H1 (cell line): ENCODE measurements around the gene UROC1.

Experiments
- EGR1 ChIP-seq: IDR thresholded peaks from 2 replicates; pipeline ENCODE4 v1.6.1; 2011; ENCODE audit warnings: low read depth, low read length, borderline replicate concordance
- EP300 ChIP-seq, 2 experiments: IDR thresholded peaks; 1 replicate in 1 of 2; 2 replicates in 1 of 2; pipeline ENCODE4 v1.6.1; 2011 to 2012; ENCODE audit warnings: low read depth in 2 of 2, low read length in 2 of 2, mild to moderate bottlenecking in 2 of 2, borderline replicate concordance in 1 of 2, inconsistent platforms in 1 of 2, moderate library complexity in 1 of 2
- JUND ChIP-seq: IDR thresholded peaks from 2 replicates; pipeline ENCODE4 v1.6.1; 2011; ENCODE audit warnings: mild to moderate bottlenecking, improper control_type of control experiment, low read length
- KDM1A ChIP-seq: fragments of 200-600, 300-600 bp; sonication (generic); IDR thresholded peaks from 2 replicates; pipeline ENCODE4 v1.7.1; 2016; ENCODE audit warnings: mild to moderate bottlenecking, low read length, borderline replicate concordance
- NANOG ChIP-seq: IDR thresholded peaks from 2 replicates; pipeline ENCODE4 v1.6.1; 2011; ENCODE audit warnings: low read length, low read depth, mild to moderate bottlenecking, inconsistent platforms; ENCODE audit not compliant: insufficient read depth, poor library complexity, severe bottlenecking
- RAD21 ChIP-seq, 2 experiments: IDR thresholded peaks in 1 of 2; conservative IDR thresholded peaks in 1 of 2; 2 replicates each; pipeline ENCODE4 v1.6.1; 2011; ENCODE audit warnings: low read depth in 2 of 2, low read length in 2 of 2, improper control_type of control experiment in 1 of 2, inconsistent platforms in 1 of 2, mild to moderate bottlenecking in 1 of 2, moderate library complexity in 1 of 2
- RBBP5 ChIP-seq: IDR thresholded peaks from 2 replicates; pipeline ENCODE4 v1.7.1; 2012; ENCODE audit warnings: low read depth, mild to moderate bottlenecking, inconsistent platforms, low read length, moderate library complexity, borderline replicate concordance
- RXRA ChIP-seq: IDR thresholded peaks from 2 replicates; pipeline ENCODE4 v1.6.1; 2011; ENCODE audit warnings: low read depth, mild to moderate bottlenecking, low read length, moderate library complexity; ENCODE audit not compliant: insufficient read depth
- TCF12 ChIP-seq: IDR thresholded peaks from 2 replicates; pipeline ENCODE4 v1.6.1; 2011; ENCODE audit warnings: low read depth, mild to moderate bottlenecking, low read length
- TF ChIP-seq, protein P1 (sequence below), 3 experiments: IDR thresholded peaks; 1 replicate in 2 of 3; 2 replicates in 1 of 3; pipeline versions ENCODE4 v1.5.1 to v1.6.1; 2011; ENCODE audit warnings: low read length in 3 of 3, mild to moderate bottlenecking in 3 of 3, inconsistent platforms in 2 of 3, low read depth in 1 of 3, moderate library complexity in 1 of 3; ENCODE audit not compliant: insufficient read depth in 1 of 3; ENCODE audit errors: control extremely low read depth in 1 of 3
- TF ChIP-seq, protein P2 (sequence below): IDR thresholded peaks from 2 replicates; pipeline ENCODE4 v1.6.1; 2011; ENCODE audit warnings: low read length, improper control_type of control experiment

DNA sequence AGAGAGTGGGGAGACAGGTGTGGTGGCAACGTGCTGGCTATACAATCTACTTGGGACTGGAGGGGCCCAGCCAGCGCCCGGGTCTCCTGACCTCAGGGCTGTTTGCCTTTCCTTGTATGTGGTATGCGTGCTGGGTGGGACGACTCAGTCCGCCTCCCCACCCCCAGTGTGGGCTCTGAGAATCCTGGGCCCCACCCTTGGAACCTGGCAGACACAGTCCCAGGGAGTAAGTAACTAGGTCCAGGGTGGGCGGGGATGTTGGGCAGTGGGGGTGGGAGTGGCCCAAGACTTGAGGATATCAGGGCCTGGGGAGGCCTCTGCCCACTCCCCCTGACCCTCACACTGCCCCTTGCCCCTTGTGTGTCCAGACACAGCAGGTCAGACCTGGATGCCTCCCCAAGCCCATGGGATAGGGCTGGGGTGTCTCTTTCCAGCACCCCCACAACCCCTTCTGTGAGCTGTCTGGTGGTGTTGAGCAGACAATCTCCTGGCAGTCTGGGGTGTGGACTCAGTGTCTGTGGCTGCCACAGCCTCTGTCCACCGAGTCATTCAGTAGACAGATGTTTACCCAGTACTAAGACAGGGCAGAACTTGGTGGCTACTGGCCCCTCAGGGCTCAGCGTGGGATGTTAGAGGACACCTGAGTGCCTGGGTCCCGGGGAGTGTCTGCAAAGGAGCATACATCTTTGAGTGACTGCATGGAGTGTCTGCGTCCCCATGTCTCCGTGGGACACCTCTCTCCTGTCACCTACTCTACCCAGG is 7.7 kb upstream of the UROC1 start:
- no peak for TF ChIP-seq KDM1A
- TF ChIP-seq, protein P1, sequence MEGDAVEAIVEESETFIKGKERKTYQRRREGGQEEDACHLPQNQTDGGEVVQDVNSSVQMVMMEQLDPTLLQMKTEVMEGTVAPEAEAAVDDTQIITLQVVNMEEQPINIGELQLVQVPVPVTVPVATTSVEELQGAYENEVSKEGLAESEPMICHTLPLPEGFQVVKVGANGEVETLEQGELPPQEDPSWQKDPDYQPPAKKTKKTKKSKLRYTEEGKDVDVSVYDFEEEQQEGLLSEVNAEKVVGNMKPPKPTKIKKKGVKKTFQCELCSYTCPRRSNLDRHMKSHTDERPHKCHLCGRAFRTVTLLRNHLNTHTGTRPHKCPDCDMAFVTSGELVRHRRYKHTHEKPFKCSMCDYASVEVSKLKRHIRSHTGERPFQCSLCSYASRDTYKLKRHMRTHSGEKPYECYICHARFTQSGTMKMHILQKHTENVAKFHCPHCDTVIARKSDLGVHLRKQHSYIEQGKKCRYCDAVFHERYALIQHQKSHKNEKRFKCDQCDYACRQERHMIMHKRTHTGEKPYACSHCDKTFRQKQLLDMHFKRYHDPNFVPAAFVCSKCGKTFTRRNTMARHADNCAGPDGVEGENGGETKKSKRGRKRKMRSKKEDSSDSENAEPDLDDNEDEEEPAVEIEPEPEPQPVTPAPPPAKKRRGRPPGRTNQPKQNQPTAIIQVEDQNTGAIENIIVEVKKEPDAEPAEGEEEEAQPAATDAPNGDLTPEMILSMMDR (IDR thresholded peaks at IDR 0.05; ENCODE audit: control extremely low read depth in 1 of 3, insufficient read depth in 1 of 3, low read depth in 1 of 3, low read length in 3 of 3): no peak
- no peak for TF ChIP-seq RXRA
- no peak for TF ChIP-seq EP300 (IDR thresholded peaks at IDR 0.05; ENCODE audit: borderline replicate concordance in 1 of 2, low read depth in 2 of 2, low read length in 2 of 2)
- TF ChIP-seq TCF12: no peak
- TF ChIP-seq EGR1: no peak
- TF ChIP-seq RAD21 (IDR thresholded peaks at IDR 0.05 in 1 of 2, conservative IDR thresholded peaks at IDR 0.05 in 1 of 2; ENCODE audit: low read depth in 2 of 2, low read length in 2 of 2): no peak
- TF ChIP-seq, protein P2, sequence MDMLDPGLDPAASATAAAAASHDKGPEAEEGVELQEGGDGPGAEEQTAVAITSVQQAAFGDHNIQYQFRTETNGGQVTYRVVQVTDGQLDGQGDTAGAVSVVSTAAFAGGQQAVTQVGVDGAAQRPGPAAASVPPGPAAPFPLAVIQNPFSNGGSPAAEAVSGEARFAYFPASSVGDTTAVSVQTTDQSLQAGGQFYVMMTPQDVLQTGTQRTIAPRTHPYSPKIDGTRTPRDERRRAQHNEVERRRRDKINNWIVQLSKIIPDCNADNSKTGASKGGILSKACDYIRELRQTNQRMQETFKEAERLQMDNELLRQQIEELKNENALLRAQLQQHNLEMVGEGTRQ: no peak
- no peak for TF ChIP-seq RBBP5
- TF ChIP-seq JUND: no peak
- no peak for TF ChIP-seq NANOG
